Activated T-helper 1 cell treated with Interleukin-2 at 50 U/mL for 16 hours (primary cell): ENCODE measurements around the gene ZYG11A.

Experiments
- DNase-seq: peaks from one replicate; pipeline ENCODE4 v3.0.0-alpha.2; 2020; ENCODE audit warnings: low read depth

The ZYG11A gene

DNA sequence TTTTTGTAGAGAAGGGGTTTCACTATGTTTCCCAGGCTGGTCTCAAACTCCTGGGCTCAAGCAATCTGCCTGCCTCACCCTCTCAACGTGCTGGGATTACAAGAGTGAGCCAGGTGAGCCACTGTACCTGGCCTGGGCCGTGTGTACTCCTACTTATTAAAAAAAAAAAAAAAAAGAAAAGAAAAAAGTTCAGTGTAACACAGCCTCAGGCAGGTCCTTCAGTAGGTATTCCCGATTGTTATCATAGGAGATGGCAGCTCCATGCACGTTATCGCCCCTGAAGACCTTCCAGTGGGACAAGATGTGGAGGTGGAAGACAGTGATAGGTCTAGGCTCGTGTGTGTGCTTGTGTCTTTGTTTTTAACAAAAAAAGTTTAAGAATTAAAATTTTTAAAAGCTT, 75.6 kb downstream of the ZYG11A start:
- DNase-seq, result no peak

GRCh38 chr1:52919051-52919722, 76.6 kb downstream of the ZYG11A start:
- no peak for DNase-seq

DNA sequence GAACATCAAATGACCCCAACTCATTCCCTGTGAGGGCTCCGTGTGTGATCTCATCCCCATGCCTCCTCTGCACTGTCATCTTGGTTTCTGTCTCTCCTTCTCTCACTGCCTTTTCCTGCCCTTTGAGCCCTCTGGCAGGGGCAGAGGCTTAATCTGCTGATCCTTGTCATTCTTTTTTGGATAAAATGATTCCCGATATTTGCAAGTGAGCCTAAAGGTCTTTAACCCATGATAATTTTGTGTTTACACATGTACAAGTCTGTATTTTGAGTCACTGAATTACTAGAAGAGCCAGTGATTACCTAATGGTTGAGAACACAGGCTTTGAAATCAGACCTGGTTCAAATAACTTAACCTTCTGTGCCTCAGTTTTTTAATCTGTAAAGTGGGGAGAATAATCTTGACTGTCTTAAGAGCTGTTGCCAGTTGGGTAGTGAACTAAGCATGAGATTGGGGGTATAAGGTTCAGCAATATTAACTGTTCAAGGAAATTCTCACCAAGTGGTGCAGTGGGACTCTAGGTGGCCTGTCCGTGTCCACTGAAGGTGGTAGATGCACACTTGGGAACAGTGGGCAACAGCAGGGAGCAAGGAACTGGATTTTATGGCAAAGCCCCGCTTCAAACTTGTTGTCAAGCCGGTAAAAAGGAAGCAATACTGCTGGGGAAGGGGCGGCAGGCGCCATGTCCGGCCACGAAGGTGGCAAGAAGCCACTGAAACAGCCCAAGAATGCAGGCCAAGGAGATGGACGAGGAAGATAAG, 77.3 kb downstream of the ZYG11A start:
- DNase-seq, result no peak

DNA sequence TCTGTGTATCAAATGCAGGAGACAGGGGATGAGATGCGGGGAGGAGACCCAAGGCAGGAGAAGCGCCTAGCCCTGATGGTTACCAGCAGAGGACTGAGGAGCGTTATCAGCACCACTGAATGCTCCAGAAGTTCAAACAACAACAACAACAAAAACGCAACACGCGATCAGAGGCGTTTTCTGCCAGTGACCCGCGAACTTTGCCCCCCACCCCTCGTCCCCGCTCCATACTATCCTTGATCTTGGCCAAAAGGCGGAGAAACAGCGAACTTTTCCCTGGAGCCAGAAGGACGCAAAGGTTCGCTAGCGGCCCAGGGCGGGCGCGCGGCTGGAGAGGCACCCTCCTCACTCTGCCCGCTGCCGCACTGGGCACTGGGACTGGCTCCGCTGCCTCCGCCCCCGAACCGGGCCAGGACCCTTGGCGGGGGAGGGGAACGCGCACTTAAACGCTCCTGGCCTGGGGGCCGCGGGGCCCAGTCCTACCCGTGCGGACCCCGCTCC, 78.3 kb downstream of the ZYG11A start:
- no peak for DNase-seq

- no peak for DNase-seq
Measured at GRCh38 chr1:52925571-52926005, 83.0 kb downstream of the ZYG11A start.

- DNase-seq, result no peak
Measured at GRCh38 chr1:52926864-52927211, 84.3 kb downstream of the ZYG11A start.

DNA sequence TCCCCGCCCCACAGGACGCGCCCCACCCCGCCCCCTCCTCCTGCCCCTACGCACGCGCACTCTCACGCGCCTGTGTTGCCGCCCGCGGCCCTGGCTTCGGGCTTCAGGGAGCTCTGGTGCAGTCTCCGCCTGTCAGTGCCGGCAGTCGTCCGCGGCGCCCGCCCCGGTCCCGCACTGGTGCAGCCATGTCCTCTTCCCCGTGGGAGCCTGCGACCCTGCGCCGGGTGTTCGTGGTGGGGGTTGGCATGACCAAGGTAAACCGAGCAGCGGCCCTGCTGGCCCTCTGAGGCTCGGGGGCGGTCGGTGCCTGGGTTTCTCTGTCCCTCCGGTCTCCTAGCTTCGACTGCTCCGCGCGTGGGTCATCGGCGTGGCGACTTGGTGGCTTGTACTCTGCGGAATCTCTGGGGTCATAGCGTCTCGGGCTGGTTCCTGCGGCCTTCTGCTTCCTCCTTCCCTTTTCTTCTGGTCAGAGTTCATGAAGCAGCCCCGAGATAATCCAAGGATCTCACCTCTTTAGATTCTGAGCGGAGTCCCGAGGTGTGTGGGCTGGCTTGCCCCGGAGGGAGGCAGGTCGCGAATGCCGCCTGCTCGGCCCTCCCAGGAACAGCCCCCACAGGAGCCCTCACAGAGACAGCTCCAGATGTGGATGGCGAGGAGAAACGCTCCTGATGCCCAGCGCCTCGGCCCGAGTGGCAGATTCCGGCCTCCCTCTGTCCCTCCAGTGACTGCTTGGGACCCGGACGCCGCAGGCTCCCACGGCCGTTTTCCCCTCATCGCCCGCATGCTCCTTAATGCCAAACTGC, 84.9 kb downstream of the ZYG11A start, which contains the start of gene SCP2:
Gene SCP2 (plus strand): TSS at position 65 of the 803 bp plus-strand sequence. CDS start 121 bp downstream, at position 186.
- peak; percentile 77 for DNase-seq

- DNase-seq, result no peak
Measured at GRCh38 chr1:52928015-52928404, 85.5 kb downstream of the ZYG11A start.

DNA sequence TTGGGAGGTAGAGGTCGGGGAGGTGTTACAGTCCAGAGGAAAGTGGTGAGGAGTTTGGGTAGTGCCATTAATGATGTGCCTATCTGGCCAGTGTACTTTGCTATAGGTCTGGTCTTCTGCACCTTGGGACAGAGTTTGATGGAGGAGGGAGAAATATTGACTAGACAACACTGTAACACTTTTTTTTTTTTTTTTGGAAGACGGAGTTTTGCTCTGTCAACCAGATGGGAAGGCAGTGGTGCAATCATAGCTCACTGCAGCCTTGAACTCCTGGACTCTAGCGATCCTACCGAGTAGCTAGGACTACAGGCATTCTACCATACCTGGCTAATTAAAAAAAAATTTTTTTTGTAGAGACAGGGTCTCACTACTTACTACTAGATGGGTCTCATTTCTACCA, 86.5 kb downstream of the ZYG11A start:
- no peak for DNase-seq

- DNase-seq, result no peak
Measured at GRCh38 chr1:52937433-52938182, 95.0 kb downstream of the ZYG11A start.

GRCh38 chr1:52938183-52938451, 95.6 kb downstream of the ZYG11A start:
- no peak for DNase-seq

- no peak for DNase-seq
Measured at GRCh38 chr1:52943876-52944416, 101.4 kb downstream of the ZYG11A start.

GRCh38 chr1:52944566-52944965, 102.0 kb downstream of the ZYG11A start:
- no peak for DNase-seq
